Esophagus muscularis mucosa (tissue), 3 donors: ENCODE data around the gene POC5.

Source experiments
- POLR2A ChIP-seq: fragments of 450-650 bp; IDR thresholded peaks from one replicate; pipeline ENCODE4 v1.6.1; 2017; ENCODE audit warnings: antibody characterized with exemption, moderate library complexity, mild to moderate bottlenecking, low read depth
- TF ChIP-seq, protein P1 (sequence below), 3 experiments: fragments of 200-600 bp in 2 of 3; fragments of 450-650 bp in 1 of 3; sonication (generic) in 2 of 3; IDR thresholded peaks; one replicate each; pipeline ENCODE4 v1.5.1; 2017 to 2019; ENCODE audit warnings: antibody characterized with exemption in 3 of 3, mild to moderate bottlenecking in 2 of 3, moderate library complexity in 1 of 3

DNA sequence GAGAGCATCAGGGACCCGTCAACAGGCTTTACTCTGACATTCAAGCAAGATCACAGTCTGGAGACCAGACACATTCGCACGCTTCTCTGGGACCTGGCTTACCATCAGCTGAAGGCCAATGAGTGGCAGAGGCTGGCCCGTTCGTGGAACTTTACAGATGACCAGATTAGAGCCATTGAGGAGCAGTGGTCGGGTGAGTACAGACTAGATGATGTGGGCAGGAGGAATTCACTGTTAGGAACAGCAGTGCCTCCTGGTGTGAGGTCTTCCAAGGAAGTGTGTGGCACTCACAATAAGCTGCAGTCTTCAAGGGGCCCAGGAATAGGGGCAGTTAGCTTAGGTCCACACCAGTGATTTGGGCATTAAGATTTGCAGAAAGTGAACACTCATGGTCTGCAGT is 50.4 kb downstream of the POC5 start:
- TF ChIP-seq, protein P1, sequence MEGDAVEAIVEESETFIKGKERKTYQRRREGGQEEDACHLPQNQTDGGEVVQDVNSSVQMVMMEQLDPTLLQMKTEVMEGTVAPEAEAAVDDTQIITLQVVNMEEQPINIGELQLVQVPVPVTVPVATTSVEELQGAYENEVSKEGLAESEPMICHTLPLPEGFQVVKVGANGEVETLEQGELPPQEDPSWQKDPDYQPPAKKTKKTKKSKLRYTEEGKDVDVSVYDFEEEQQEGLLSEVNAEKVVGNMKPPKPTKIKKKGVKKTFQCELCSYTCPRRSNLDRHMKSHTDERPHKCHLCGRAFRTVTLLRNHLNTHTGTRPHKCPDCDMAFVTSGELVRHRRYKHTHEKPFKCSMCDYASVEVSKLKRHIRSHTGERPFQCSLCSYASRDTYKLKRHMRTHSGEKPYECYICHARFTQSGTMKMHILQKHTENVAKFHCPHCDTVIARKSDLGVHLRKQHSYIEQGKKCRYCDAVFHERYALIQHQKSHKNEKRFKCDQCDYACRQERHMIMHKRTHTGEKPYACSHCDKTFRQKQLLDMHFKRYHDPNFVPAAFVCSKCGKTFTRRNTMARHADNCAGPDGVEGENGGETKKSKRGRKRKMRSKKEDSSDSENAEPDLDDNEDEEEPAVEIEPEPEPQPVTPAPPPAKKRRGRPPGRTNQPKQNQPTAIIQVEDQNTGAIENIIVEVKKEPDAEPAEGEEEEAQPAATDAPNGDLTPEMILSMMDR (IDR thresholded peaks at IDR 0.05): no peak
- no peak for TF ChIP-seq POLR2A
